ENCODE measurements around the gene HIVEP3.
"Not testable (repeated sequence)": the region's sequence is repeated elsewhere in the genome, so short reads cannot be mapped to it uniquely, and the experiment has no call there.

The HIVEP3 gene

GRCh38 chr1:41562328-41562727 lies 356.4 kb downstream of the HIVEP3 start:
- no peak for DNase-seq (ENCODE audit: low read depth in 2 of 2)

DNA sequence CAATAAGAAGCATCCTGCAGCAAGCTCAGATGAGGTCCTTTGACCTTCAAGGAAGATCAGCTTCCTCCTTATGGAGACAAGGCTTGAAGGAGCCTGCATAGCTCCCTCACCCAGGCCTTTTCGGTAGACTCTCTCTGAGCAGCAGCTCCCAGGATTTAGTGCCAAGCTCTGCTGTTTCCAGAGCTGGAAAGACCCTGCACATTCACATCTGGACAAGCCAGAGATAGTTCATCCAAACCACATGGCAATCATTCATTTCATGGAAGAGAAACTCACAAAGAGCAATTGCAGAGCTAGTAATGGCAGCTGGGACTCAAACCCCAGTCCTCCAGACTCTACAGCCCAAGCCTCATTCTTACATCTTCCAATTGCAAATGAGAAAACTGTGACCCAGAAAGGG lies 357.8 kb downstream of the HIVEP3 start:
- no peak for DNase-seq (ENCODE audit: low read depth in 2 of 2)

DNA sequence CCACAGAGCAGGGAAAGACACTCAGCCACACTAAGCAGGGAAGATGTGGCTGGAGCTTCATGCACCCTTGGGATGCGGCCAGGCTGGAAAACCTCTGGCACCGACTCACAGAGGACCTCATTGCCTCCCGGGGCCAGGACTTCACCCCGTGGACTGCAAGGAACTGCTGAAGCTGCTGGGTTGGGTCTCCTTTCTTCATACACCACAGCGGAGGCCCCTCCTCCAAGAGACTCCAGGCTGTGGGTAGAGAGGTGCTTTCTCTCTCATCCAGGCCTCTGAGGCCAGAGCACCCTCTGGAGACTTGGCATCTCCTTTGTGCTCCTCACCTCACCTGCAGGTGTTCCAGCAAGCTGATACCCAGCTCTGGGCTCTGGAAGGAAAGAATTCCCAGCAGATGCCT lies 358.2 kb downstream of the HIVEP3 start:
- DNase-seq (ENCODE audit: low read depth in 2 of 2), result no peak

GRCh38 chr1:41559331-41559730 lies 359.4 kb downstream of the HIVEP3 start:
- no peak for DNase-seq (ENCODE audit: low read depth in 2 of 2)

GRCh38 chr1:41558761-41559171 lies 360.0 kb downstream of the HIVEP3 start:
- DNase-seq (ENCODE audit: low read depth in 2 of 2), result no peak

DNA sequence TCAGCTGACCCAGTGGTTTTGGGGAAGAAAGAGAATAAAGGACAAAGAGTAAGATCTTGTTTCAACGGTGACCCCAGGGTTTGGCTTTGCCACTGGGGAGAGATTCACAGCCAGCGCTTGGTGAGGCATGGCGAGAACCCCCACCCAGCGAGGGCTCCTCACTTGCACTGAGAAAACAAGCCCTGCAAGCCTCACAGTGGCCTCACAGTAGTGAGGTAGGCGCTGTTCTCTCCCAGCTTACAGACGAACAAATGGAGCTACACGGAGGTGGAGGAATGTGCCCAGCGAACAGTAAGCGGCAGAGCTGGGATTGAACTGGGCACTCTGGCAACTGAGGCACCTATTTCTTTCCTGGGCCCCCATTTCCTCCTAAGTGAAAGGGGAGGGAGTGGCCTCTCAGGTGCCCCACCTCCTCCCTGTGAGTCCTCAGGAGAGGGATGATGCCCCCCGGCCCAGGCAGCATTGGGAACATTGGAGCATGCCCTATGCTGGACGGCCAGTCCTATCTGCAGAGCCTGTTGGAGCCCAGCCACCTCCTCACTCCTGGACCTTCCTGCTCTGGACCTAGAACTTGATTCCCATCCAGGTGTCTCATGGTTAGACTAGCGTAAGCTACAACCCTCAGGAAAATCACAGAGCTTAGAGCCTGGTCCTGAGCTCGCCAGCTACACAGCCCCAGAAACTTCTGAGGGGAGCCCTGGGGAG lies 360.8 kb downstream of the HIVEP3 start:
- DNase-seq (ENCODE audit: low read depth in 2 of 2), result no peak

GRCh38 chr1:41554746-41555145 lies 364.0 kb downstream of the HIVEP3 start:
- not testable (repeated sequence) for DNase-seq (ENCODE audit: low read depth in 2 of 2)

- no peak for DNase-seq (ENCODE audit: low read depth in 2 of 2)
These were observed 370.8 kb downstream of the HIVEP3 start for GRCh38 chr1:41547781-41548560.

GRCh38 chr1:41547336-41547735 lies 371.4 kb downstream of the HIVEP3 start:
- no peak for DNase-seq (ENCODE audit: low read depth in 2 of 2)

DNA sequence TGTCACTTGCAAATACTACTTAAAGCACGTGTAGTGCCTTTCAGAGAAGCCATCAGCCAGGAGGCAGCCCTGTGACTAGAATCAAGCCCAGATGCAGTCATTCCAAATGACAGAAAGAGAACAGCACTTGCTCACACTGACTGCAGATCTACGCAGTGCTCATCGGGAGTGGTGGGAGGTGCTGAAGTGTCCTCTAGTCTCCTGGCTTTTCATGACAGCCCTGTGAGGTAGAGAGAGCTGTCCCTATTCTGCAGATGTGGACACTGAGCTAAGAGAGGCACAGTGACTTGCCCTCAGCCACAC lies 371.9 kb downstream of the HIVEP3 start:
- no peak for DNase-seq (ENCODE audit: low read depth in 2 of 2)

- no peak for DNase-seq (ENCODE audit: low read depth in 2 of 2)
These were observed 372.5 kb downstream of the HIVEP3 start for GRCh38 chr1:41545996-41546832.

DNA sequence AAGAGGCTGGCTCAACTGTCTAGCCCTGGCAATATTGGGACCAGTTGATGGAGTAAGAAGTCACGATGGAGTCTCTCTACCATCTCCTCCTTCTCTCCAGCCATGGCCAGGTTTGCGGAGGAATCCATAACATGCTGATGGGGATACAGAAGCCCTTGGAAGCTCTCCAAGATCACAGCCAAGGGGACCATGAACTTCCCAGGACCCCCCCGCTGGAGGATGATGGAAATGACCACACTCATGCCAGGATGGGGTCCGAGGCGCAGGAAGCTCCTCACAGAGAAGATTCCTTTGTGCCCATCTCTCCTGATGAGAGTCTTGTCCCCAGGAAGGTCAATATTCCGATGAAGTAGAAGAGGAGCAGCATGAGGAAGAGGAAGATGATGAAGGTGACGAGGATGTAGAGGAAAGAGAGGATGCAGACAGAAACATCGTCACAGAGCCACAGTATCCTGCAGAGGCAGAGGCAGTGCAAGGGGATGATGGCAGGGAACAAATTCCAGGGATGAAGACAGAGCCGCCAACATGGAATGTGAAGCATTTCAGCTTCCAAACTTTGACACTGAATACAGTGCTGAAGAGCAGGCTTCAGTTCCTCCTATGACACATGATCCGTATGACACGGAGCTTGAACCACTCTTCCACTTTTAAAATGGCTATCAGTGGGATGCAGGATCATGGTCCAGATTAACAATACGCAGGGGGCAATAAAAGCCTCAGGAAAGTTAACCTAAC lies 376.4 kb downstream of the HIVEP3 start:
- no peak for DNase-seq (ENCODE audit: low read depth in 2 of 2)

- no peak for DNase-seq (ENCODE audit: low read depth in 2 of 2)
These were observed 377.1 kb downstream of the HIVEP3 start for GRCh38 chr1:41541592-41541952.

DNA sequence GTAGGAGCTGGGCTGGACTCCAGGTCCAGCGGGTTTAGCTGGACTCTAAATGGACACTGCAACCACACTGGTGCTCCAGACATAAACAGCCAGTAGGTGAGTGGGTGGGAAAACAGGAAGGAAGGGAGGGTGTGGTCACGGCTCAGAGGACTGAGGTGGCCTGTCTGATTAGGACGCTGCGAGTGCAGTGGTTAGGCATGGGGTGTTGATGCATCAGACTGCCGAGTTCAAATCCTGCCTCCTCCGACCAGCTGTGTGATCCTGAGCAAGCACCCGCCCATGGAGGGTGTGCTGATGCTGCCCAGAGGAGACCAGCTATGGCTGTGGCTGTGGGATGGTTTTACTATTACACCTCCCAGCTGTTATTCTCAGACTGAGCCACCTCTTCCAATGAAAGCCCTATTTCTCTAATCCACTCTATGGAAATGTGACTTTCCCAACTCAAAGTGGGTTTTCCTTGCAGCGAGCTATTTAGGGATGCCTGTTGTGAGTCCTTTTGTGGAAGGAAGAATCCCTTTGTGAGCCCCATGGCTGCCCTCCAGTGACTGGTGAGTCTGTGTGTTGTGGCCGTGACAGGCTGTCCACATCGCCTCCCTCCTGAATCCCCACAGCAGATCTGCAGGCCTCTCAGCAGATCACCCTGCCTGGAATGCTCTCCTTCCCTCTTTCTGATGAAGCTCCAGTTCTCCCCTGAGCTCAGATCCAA lies 377.7 kb downstream of the HIVEP3 start:
- DNase-seq (ENCODE audit: low read depth in 2 of 2), result no peak

GRCh38 chr1:41539999-41540398 lies 378.7 kb downstream of the HIVEP3 start:
- no peak for DNase-seq (ENCODE audit: low read depth in 2 of 2)

GRCh38 chr1:41539418-41539805 lies 379.3 kb downstream of the HIVEP3 start:
- no peak for DNase-seq (ENCODE audit: low read depth in 2 of 2)

DNA sequence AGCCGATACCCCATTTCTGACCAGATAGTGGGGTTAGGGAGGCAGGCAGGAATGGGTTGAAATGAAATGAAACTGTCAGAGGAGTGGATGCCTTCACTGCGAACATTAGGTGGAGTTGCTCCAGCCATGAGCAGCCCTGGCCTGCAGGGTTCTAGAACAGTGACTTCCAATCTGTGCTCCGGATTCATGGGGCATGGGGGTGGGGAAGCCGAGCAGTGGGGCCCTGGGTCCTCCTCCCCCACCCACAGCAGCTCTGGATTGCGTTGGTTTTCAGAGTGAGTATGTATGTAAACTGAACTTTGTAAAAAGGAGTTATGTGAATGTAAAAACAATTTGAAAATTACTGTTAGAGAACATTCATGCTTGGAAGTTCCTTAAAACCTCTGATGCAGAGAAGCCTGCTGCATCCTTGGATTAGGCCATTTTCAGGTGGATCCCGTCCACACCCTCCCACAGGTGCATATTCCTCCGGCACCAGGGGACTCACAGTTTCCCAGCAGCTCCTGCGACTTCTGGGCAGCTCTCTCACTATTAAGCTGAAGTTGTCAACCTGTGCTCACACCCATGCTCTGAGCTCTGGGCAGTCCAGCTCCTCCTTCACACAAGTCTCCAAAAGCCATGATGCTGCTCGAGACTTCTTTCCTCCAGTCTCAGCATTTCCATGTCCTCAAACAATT lies 379.8 kb downstream of the HIVEP3 start:
- DNase-seq (ENCODE audit: low read depth in 2 of 2), result no peak

DNA sequence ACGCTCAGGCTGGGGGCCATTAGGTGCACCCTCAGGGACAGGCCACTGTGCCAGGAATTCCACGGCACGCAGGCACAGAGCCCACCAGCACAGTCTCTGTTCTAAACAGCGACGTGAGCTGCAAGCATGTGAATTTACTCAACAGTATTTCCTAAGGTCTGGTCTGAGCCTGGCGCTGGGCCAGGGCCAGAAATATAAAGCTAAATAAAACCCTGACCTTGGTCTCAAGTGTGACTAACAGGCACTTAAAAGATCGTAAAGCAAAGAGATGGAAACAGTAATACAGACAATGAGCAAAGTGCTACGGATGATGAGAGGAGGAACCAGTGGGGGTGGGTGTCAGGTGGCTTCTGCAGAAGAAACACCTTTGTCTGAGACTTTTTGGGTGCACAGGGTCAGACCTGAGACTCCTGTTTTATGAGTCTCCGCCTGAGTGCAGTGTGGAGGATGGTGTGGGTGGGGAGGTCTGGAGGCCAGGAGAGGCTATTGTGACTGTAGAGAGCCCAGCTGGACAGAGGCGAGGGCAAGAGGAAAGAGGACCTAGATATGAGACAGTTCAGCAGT lies 380.9 kb downstream of the HIVEP3 start:
- DNase-seq (ENCODE audit: low read depth in 2 of 2), result no peak

GRCh38 chr1:41537251-41537650 lies 381.5 kb downstream of the HIVEP3 start:
- no peak for DNase-seq (ENCODE audit: low read depth in 2 of 2)

DNA sequence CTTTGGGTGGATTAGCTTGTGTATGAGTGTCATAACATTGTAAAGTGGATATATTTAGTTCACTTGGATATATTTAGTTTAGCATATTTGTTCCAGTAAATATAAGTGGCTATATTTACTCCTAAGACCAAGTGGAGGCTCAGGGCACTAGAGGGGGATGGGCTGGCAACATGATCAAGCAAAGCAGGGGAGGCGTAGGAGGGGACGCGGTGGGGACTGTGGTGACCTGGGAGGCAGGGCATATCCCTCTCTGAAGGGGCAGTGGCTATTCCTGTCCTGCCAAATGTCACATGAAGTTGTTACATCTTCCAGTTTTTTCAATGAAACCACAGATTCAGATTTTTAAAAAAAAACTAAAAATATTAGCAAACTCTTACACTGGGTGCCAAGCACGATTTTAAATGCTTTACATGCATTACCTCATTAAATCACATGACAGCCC lies 382.3 kb downstream of the HIVEP3 start:
- no peak for DNase-seq (ENCODE audit: low read depth in 2 of 2)
